Measurements from ENCODE around the gene CSF1.

Gene CSF1

GRCh38 chr1:109912214-109912861 is 1.7 kb downstream of the CSF1 start:
- H3K14ac ChIP-seq (ENCODE audit: low read length), result no peak overlapping the region

GRCh38 chr1:109912873-109913272 is 2.2 kb downstream of the CSF1 start:
- no peaks in the 10 kb centered on the region for H3K9me3 ChIP-seq (replicated peaks in 1 of 2; ENCODE audit: control insufficient read depth in 2 of 2, insufficient read depth in 1 of 2, low read depth in 1 of 2, low read length in 2 of 2)
- no CpG with 5 or more reads among the region's 1 CpG for WGBS, 2 donors (ENCODE audit: extremely low coverage in 2 of 2, insufficient read length in 2 of 2, insufficient replicate concordance in 1 of 2)
- H2BK5ac ChIP-seq (ENCODE audit: low read length), result no peak overlapping the region

More at GRCh38 chr1:109912214-109912861, 1.7 kb downstream of the CSF1 start:
- H3K23ac ChIP-seq (ENCODE audit: low read depth, low read length, poor library complexity), result no peak overlapping the region
- H2BK12ac ChIP-seq (ENCODE audit: low read length), result no peak overlapping the region
- H2AFZ ChIP-seq (ENCODE audit: low read length), result no peak overlapping the region
- peaks cover 3% of the 10 kb centered on the region for H3K79me1 ChIP-seq (ENCODE audit: low read depth, low read length)
- H3K4ac ChIP-seq (ENCODE audit: low read length), result no peak overlapping the region
- H3K4me2 ChIP-seq (ENCODE audit: insufficient read depth, low read length, poor library complexity, severe bottlenecking), result no peak overlapping the region
- no peak overlapping the region for H4K8ac ChIP-seq (ENCODE audit: low read depth, low read length)
- WGBS, 2 donors (ENCODE audit: extremely low coverage in 2 of 2, insufficient read length in 2 of 2, insufficient replicate concordance in 1 of 2), result no CpG with 5 or more reads among the region's 4 CpGs
- H3K4me1 ChIP-seq (ENCODE audit: control insufficient read depth in 2 of 2, insufficient read depth in 1 of 2, low read depth in 1 of 2, low read length in 2 of 2), result peaks cover 14 to 15% of the 10 kb centered on the region in 2 donors
- H2AK5ac ChIP-seq (ENCODE audit: low read depth, low read length), result peak overlapping the region; percentile 48
- H2BK5ac ChIP-seq (ENCODE audit: low read length), result no peak overlapping the region
- no peak overlapping the region for H3K9ac ChIP-seq (ENCODE audit: low read depth, low read length, poor library complexity)
- H3K36me3 ChIP-seq (replicated peaks in 1 of 2; ENCODE audit: control insufficient read depth in 2 of 2, insufficient read depth in 2 of 2, low read length in 2 of 2), result peaks cover 2 to 36% of the 10 kb centered on the region in 2 donors
- H3K27ac ChIP-seq (replicated peaks; ENCODE audit: low read length), result no peak overlapping the region
- H2BK15ac ChIP-seq (ENCODE audit: low read length), result no peak overlapping the region
- peaks cover 0 to 17% (median 5%) of the 10 kb centered on the region in 3 experiments for H3K27me3 ChIP-seq (ENCODE audit: control insufficient read depth in 3 of 3, insufficient read depth in 3 of 3, low read depth in 1 of 3, low read length in 3 of 3)
- H3K18ac ChIP-seq (ENCODE audit: low read length), result peak overlapping the region; percentile 32
- DNase-seq (ENCODE audit: low spot score), result no peak
- no peak overlapping the region for H2BK120ac ChIP-seq (ENCODE audit: low read depth, low read length)
- H3K4me3 ChIP-seq (ENCODE audit: low read length in 2 of 2), result peak overlapping the region in 1 of 2 donors; percentile 91
- no peaks in the 10 kb centered on the region for H3K9me3 ChIP-seq (replicated peaks in 1 of 2; ENCODE audit: control insufficient read depth in 2 of 2, insufficient read depth in 1 of 2, low read depth in 1 of 2, low read length in 2 of 2)
- no peak overlapping the region for H4K91ac ChIP-seq (ENCODE audit: low read depth, low read length, poor library complexity)

GRCh38 chr1:109913360-109913879 is 2.8 kb downstream of the CSF1 start:
- peaks cover 9 to 47% of the 10 kb centered on the region in 2 donors for H3K36me3 ChIP-seq (replicated peaks in 1 of 2; ENCODE audit: control insufficient read depth in 2 of 2, insufficient read depth in 2 of 2, low read length in 2 of 2)
- no peak overlapping the region for H3K14ac ChIP-seq (ENCODE audit: low read length)
- H3K23ac ChIP-seq (ENCODE audit: low read depth, low read length, poor library complexity), result no peak overlapping the region
- no peak overlapping the region for H2AFZ ChIP-seq (ENCODE audit: low read length)
- H3K27me3 ChIP-seq (ENCODE audit: control insufficient read depth in 3 of 3, insufficient read depth in 3 of 3, low read depth in 1 of 3, low read length in 3 of 3), result peaks cover 0 to 9% (median 3%) of the 10 kb centered on the region in 3 experiments
- H2BK5ac ChIP-seq (ENCODE audit: low read length), result no peak overlapping the region
- DNase-seq (ENCODE audit: low spot score), result no peak
- no peak overlapping the region for H3K4me3 ChIP-seq (ENCODE audit: low read length in 2 of 2)
- H4K8ac ChIP-seq (ENCODE audit: low read depth, low read length), result no peak overlapping the region
- peaks cover 14 to 15% of the 10 kb centered on the region in 2 donors for H3K4me1 ChIP-seq (ENCODE audit: control insufficient read depth in 2 of 2, insufficient read depth in 1 of 2, low read depth in 1 of 2, low read length in 2 of 2)
- no peak overlapping the region for H3K18ac ChIP-seq (ENCODE audit: low read length)
- H3K4ac ChIP-seq (ENCODE audit: low read length), result no peak overlapping the region
- H3K9me3 ChIP-seq (replicated peaks in 1 of 2; ENCODE audit: control insufficient read depth in 2 of 2, insufficient read depth in 1 of 2, low read depth in 1 of 2, low read length in 2 of 2), result no peaks in the 10 kb centered on the region
- WGBS, 2 donors (ENCODE audit: extremely low coverage in 2 of 2, insufficient read length in 2 of 2, insufficient replicate concordance in 1 of 2), result no CpG with 5 or more reads among the region's 1 CpG
- H2BK120ac ChIP-seq (ENCODE audit: low read depth, low read length), result no peak overlapping the region
- H2BK12ac ChIP-seq (ENCODE audit: low read length), result no peak overlapping the region
- no peak overlapping the region for H2BK15ac ChIP-seq (ENCODE audit: low read length)
- no peak overlapping the region for H3K9ac ChIP-seq (ENCODE audit: low read depth, low read length, poor library complexity)
- no peak overlapping the region for H4K91ac ChIP-seq (ENCODE audit: low read depth, low read length, poor library complexity)
- H3K79me1 ChIP-seq (ENCODE audit: low read depth, low read length), result peaks cover 3% of the 10 kb centered on the region
- no peak overlapping the region for H3K27ac ChIP-seq (replicated peaks; ENCODE audit: low read length)
- H2AK5ac ChIP-seq (ENCODE audit: low read depth, low read length), result no peak overlapping the region
- no peak overlapping the region for H3K4me2 ChIP-seq (ENCODE audit: insufficient read depth, low read length, poor library complexity, severe bottlenecking)

More at GRCh38 chr1:109912873-109913272, 2.2 kb downstream of the CSF1 start:
- peak overlapping the region; percentile 32 for H3K18ac ChIP-seq (ENCODE audit: low read length)
- no peak overlapping the region for H4K8ac ChIP-seq (ENCODE audit: low read depth, low read length)
- H3K27ac ChIP-seq (replicated peaks; ENCODE audit: low read length), result no peak overlapping the region
- peaks cover 3% of the 10 kb centered on the region for H3K79me1 ChIP-seq (ENCODE audit: low read depth, low read length)
- H3K4ac ChIP-seq (ENCODE audit: low read length), result no peak overlapping the region
- no peak overlapping the region for H2BK120ac ChIP-seq (ENCODE audit: low read depth, low read length)
- H3K14ac ChIP-seq (ENCODE audit: low read length), result no peak overlapping the region
- H3K4me2 ChIP-seq (ENCODE audit: insufficient read depth, low read length, poor library complexity, severe bottlenecking), result no peak overlapping the region
- no peak overlapping the region for H3K9ac ChIP-seq (ENCODE audit: low read depth, low read length, poor library complexity)
- H3K27me3 ChIP-seq (ENCODE audit: control insufficient read depth in 3 of 3, insufficient read depth in 3 of 3, low read depth in 1 of 3, low read length in 3 of 3), result peaks cover 0 to 14% (median 3%) of the 10 kb centered on the region in 3 experiments
- H2BK12ac ChIP-seq (ENCODE audit: low read length), result no peak overlapping the region
- no peak overlapping the region for H3K23ac ChIP-seq (ENCODE audit: low read depth, low read length, poor library complexity)
- H3K4me1 ChIP-seq (ENCODE audit: control insufficient read depth in 2 of 2, insufficient read depth in 1 of 2, low read depth in 1 of 2, low read length in 2 of 2), result peaks cover 14 to 15% of the 10 kb centered on the region in 2 donors
- no peak overlapping the region for H2AK5ac ChIP-seq (ENCODE audit: low read depth, low read length)
- H3K36me3 ChIP-seq (replicated peaks in 1 of 2; ENCODE audit: control insufficient read depth in 2 of 2, insufficient read depth in 2 of 2, low read length in 2 of 2), result peaks cover 5 to 42% of the 10 kb centered on the region in 2 donors
- no peak overlapping the region for H3K4me3 ChIP-seq (ENCODE audit: low read length in 2 of 2)
- DNase-seq (ENCODE audit: low spot score), result no peak
- H4K91ac ChIP-seq (ENCODE audit: low read depth, low read length, poor library complexity), result no peak overlapping the region
- no peak overlapping the region for H2AFZ ChIP-seq (ENCODE audit: low read length)
- no peak overlapping the region for H2BK15ac ChIP-seq (ENCODE audit: low read length)

- no peak overlapping the region for H2BK120ac ChIP-seq (ENCODE audit: low read depth, low read length)
- no peak overlapping the region for H3K4me3 ChIP-seq (ENCODE audit: low read length in 2 of 2)
- peaks cover 3% of the 10 kb centered on the region for H3K79me1 ChIP-seq (ENCODE audit: low read depth, low read length)
- peak overlapping the region; percentile 5 for H3K9ac ChIP-seq (ENCODE audit: low read depth, low read length, poor library complexity)
- no peak overlapping the region for H4K91ac ChIP-seq (ENCODE audit: low read depth, low read length, poor library complexity)
- no peaks in the 10 kb centered on the region for H3K27me3 ChIP-seq (ENCODE audit: control insufficient read depth in 3 of 3, insufficient read depth in 3 of 3, low read depth in 1 of 3, low read length in 3 of 3)
- no peak overlapping the region for H2BK12ac ChIP-seq (ENCODE audit: low read length)
- no peak overlapping the region for H2AFZ ChIP-seq (ENCODE audit: low read length)
- no peak overlapping the region for H3K14ac ChIP-seq (ENCODE audit: low read length)
- H3K9me3 ChIP-seq (replicated peaks in 1 of 2; ENCODE audit: control insufficient read depth in 2 of 2, insufficient read depth in 1 of 2, low read depth in 1 of 2, low read length in 2 of 2), result peaks cover 0 to 3% of the 10 kb centered on the region in 2 donors
- H3K23ac ChIP-seq (ENCODE audit: low read depth, low read length, poor library complexity), result peak overlapping the region; percentile 18
- H3K4me2 ChIP-seq (ENCODE audit: insufficient read depth, low read length, poor library complexity, severe bottlenecking), result no peak overlapping the region
- H4K8ac ChIP-seq (ENCODE audit: low read depth, low read length), result no peak overlapping the region
- H3K36me3 ChIP-seq (replicated peaks in 1 of 2; ENCODE audit: control insufficient read depth in 2 of 2, insufficient read depth in 2 of 2, low read length in 2 of 2), result peaks cover 12 to 60% of the 10 kb centered on the region in 2 donors
- H3K27ac ChIP-seq (replicated peaks; ENCODE audit: low read length), result no peak overlapping the region
- WGBS, 2 donors (ENCODE audit: extremely low coverage in 2 of 2, insufficient read length in 2 of 2, insufficient replicate concordance in 1 of 2), result no CpG with 5 or more reads among the region's 6 CpGs
- H2AK5ac ChIP-seq (ENCODE audit: low read depth, low read length), result no peak overlapping the region
- no peak overlapping the region for H2BK5ac ChIP-seq (ENCODE audit: low read length)
- H3K4ac ChIP-seq (ENCODE audit: low read length), result no peak overlapping the region
- DNase-seq (ENCODE audit: low spot score), result no peak
- H3K18ac ChIP-seq (ENCODE audit: low read length), result no peak overlapping the region
- H3K4me1 ChIP-seq (ENCODE audit: control insufficient read depth in 2 of 2, insufficient read depth in 1 of 2, low read depth in 1 of 2, low read length in 2 of 2), result peaks cover 9 to 11% of the 10 kb centered on the region in 2 donors
- no peak overlapping the region for H2BK15ac ChIP-seq (ENCODE audit: low read length)
Measured at GRCh38 chr1:109914587-109915240, 4.1 kb downstream of the CSF1 start.

Data from neuronal stem cell (in vitro differentiated cells).